HG02938 (cell line): ENCODE data around the gene ZEB2.

Source experiments
- ATAC-seq: cut with Tn5 transposase; IDR thresholded peaks from one replicate; pipeline ENCODE4 v1.9.1; 2021; ENCODE audit warnings: mild to moderate bottlenecking, moderate library complexity; ENCODE audit not compliant: unreplicated experiment

Gene ZEB2

GRCh38 chr2:144519934-144520731 lies at the start of gene ZEB2:
Gene ZEB2 (minus strand): TSS chr2:144520119. CDS start chr2:144517350, 2,769 bp downstream.
- no peak for ATAC-seq

DNA sequence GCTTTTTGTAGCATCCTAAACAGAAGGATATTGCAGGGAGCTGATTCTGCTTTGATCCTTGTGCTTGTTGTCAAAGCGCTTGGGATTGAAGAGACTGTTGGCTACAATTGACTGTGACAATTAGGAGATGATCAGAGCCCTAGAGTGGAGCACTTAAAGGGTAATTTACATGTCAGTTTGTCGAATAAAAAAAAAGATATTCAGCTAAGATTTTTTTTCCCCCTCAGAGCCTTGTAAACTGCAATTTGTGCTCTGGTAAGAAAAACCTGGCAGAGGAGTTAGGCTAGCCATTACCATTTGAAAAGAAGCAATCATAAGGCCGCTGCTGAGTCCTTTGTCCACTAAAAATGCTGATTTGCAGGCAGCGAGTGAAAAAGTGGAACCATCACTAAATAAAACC lies 47.8 kb upstream of the ZEB2 start:
- ATAC-seq: no peak

- ATAC-seq: no peak
Measured at GRCh38 chr2:144566448-144566847, 46.5 kb upstream of the ZEB2 start.

GRCh38 chr2:144560251-144560650 lies 40.3 kb upstream of the ZEB2 start:
- no peak for ATAC-seq

GRCh38 chr2:144559681-144560080 lies 39.8 kb upstream of the ZEB2 start:
- ATAC-seq: no peak

GRCh38 chr2:144559242-144559641 lies 39.3 kb upstream of the ZEB2 start:
- no peak for ATAC-seq

DNA sequence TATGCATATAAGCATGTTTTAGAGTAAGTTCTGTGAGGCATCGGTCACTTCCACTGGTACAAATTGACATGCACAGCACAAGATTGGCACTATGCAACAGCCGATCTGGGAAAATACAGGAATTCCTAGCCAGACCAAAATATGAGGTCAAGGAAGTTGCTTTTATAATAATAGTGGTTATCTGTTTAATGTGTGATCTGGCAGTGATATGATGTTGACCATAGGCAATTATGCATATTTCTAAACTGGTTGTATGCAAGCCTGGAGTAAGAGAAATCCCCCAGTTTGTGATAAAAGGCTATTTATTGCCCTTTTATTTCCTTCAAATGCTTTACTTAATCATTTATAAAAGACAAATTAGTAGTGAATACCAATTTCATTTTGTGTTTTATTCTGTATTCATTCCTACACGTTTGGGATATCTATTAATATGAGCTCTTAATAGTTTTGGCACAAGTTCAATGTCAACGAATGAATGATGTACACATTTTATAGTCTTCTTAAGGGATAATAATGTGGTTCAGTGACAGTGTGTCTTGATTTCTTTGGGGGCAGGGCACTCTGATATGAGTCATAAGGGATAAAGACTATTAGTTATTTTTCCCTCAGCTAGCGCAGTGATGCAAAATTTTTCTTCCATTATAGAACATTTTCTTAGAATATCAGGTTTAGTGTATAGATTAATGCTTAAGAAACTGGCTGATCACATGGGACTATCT lies 34.7 kb upstream of the ZEB2 start:
- no peak for ATAC-seq

GRCh38 chr2:144553379-144553778 lies 33.5 kb upstream of the ZEB2 start:
- no peak for ATAC-seq

DNA sequence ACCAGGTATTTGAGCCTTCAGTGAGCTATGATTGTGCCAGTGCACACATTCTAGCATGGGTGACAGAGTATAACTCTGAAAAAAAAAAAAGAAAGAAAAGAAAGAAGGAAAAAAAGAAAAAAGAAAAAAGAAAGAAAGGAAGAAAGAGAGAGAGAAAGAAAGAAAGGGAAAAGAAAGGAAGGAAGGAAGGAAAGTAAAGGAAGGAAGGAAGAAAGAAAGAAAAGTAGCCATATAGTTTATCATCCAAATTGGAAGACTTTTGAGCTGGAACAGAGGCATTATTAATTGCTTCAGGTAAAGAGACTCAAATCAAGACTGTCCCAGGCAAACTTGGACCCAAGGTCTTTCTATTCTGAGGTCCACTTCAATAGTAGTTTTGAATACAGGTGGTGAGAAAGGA lies 32.9 kb upstream of the ZEB2 start:
- no peak for ATAC-seq

- no peak for ATAC-seq
Measured at GRCh38 chr2:144550911-144551310, 31.0 kb upstream of the ZEB2 start.

DNA sequence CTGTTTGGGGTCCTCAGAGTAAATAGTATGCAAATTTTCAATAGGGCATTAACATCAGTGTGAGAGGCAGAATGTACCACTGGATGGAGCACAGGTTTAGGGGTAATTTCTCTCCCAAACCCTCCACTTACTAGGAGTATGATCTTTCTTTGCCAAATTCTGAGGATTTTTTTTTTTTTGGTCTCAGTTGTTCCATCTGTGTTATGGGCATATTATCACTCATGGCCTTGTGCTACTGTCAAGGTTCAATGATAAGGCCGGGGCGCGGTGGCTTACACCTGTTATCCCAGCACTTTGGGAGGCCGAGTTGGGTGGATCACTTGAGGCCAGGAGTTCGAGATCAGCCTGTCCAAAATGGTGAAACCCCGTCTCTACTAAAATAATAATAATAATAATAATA lies 30.2 kb upstream of the ZEB2 start:
- no peak for ATAC-seq

DNA sequence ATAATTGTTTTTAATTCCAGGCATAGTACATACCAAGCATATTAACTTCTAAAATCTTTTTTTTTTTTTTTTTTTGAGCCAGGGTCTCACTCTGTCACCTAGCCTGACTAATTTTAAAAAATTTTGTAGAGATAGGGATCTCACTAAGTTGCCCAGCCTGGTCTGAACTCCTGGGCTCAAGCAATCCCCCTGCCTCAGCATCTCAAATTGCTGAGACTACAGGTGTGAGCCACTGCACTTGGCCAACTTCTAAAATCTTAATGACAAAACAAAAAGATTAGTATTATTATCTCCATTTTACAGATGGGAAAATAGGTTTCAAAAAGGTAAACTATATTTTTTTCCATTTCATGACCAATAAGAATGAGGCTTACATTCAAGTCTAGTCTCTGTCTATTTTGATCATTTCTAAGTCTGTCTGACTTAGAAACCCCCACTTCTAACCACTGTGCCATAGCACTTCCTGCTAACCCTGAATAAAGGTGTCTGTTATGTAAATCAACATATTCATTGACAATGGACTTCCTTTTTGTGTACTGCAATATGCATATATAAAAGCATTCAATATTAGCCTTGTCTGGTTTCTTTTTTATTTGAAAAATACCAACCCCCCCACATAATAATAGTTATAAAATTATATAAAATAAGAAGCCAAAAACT lies 28.7 kb upstream of the ZEB2 start:
- ATAC-seq: peak; percentile 91

DNA sequence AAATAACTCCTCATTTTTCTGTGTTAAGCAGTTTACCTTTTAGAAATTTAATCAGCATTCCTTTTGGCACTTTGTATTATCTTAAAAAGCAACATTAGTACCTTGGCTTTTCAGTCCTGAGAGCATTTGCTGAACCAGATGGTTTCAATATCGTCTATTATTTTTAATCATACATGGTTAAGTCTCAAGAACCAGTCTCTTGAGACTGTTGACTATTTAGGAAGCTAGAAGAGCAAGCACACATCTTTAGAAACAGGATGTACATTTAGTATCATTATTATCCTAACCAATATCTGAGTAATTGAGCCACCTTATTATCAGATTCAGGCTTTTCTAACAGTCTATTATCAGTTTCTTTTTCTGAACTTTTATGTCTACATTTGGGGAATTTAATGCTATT lies 28.2 kb upstream of the ZEB2 start:
- ATAC-seq: no peak

DNA sequence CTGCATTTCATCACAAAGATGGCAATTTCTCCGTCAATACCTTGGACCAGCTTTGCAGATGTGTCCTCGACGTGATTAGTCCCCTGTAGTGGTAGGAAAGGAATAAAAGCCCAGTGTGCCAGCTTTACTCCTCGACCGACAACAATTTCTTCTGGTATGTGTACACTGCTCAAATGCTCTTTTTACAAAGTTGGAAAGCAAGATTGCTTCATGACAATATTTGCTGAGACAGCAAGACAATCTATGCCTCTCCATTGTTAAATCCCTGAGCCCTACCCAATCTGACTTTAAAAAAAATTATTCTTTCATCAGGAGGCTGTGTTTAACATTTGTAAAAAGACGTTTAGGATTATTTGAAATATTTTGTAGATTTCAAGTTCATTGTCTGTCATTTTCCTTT lies 27.6 kb upstream of the ZEB2 start:
- no peak for ATAC-seq

DNA sequence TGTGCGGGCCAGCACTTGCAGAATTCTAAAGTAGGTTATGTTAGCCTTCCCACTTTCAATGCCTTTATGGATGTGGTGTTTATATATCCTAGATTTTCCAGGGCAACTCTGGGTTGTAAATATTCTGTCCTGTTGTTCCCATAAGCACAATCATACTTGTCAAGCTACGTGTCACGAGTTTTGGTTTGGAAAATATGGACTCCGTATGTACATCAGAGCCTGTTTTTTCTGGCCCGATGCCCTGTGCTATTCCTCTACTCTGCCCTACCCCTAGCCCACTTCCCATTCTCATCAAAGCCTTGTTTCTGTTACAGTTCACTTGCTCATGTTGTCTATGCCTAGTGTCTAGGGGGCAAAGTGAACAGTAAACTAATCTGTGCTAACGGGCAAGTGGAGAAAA lies 27.0 kb upstream of the ZEB2 start:
- no peak for ATAC-seq

- no peak for ATAC-seq
Measured at GRCh38 chr2:144545787-144546186, 25.9 kb upstream of the ZEB2 start.

DNA sequence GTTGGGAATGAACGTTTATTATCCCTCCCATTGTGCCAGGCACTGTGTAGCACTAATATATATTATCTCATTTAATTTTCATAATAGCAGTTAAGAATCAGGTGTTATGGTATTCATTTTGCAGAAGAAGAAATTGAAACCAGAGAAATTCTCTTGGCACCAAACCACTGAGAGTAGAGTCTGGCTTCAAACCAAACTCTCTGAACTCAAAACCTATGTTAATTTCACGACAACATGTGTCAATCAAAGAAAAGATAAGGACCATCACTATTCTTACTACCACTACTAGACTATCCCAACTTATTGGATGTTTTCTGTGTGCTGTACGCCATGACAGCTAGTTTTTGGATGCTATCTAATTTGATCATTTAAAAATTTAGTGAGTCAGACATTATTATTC lies 24.1 kb upstream of the ZEB2 start:
- ATAC-seq: no peak

GRCh38 chr2:144541396-144541795 lies 21.5 kb upstream of the ZEB2 start:
- no peak for ATAC-seq

GRCh38 chr2:144539289-144539782 lies 19.4 kb upstream of the ZEB2 start:
- no peak for ATAC-seq

GRCh38 chr2:144535300-144535699 lies 15.4 kb upstream of the ZEB2 start:
- no peak for ATAC-seq

- no peak for ATAC-seq
Measured at GRCh38 chr2:144533221-144533620, 13.3 kb upstream of the ZEB2 start.

GRCh38 chr2:144530596-144530995 lies 10.7 kb upstream of the ZEB2 start:
- no peak for ATAC-seq
